AG04450 (cell line): ENCODE data around the gene NPIPA5. TPM values are rescaled to one million over a fixed set of nuclear protein-coding genes. Genes with fewer than 3 reads are reported as not detected.
"Not testable (repeated sequence)": the region's sequence is repeated elsewhere in the genome, so short reads cannot be mapped to it uniquely, and the experiment has no call there.

ENCODE experiments used
- CTCF ChIA-PET: fragments of 300-600, 350-600 bp; formaldehyde crosslinking; extraction: SDS; loops from one replicate; lab custom pipeline; 2022; ENCODE audit warnings: antibody characterized with exemption, inconsistent platforms; lab: Charles Lee
- POLR2A ChIA-PET: fragments of 350-600 bp; formaldehyde crosslinking; extraction: SDS; loops from one replicate; lab custom pipeline; 2021; ENCODE audit warnings: antibody characterized with exemption, inconsistent platforms; lab: Yijun Ruan, JAX
- DNase-seq: peaks from one replicate; pipeline ENCODE4 v3.0.0-alpha.2; 2011; ENCODE audit warnings: low read depth, low spot score
- H3K27ac ChIP-seq: one replicate; pipeline ENCODE4 v1.5.1; 2012; ENCODE audit warnings: low read depth, low read length, control low read depth
- H3K27me3 ChIP-seq: one replicate; pipeline ENCODE4 v1.6.0; 2012; ENCODE audit warnings: low read length; ENCODE audit not compliant: control insufficient read depth, insufficient read depth
- H3K4me3 ChIP-seq: 2 replicates; pipeline ENCODE4 v1.5.1; 2011; ENCODE audit warnings: mild to moderate bottlenecking, low read depth, low read length, control low read depth
- H3K9me3 ChIP-seq: 2 replicates; pipeline ENCODE4 v1.5.1; 2012; ENCODE audit warnings: low read length; ENCODE audit not compliant: control insufficient read depth, insufficient read depth
- CTCF ChIP-seq: IDR thresholded peaks from 2 replicates; pipeline ENCODE4 v1.5.1; 2011; ENCODE audit warnings: low read depth, low read length, control low read depth, inconsistent platforms
- polyA plus RNA-seq: library from polyadenylated mRNA; depleted of rRNA; stranded (reverse); fragments of >200 nt; gene quantifications from 2 replicates; pipeline ENCODE4 v1.2.3, GENCODE V29; 2011

Gene NPIPA5
- polyA plus RNA-seq, 1 experiment: 15.9 TPM

GRCh38 chr16:15403392-15403995 lies 25.4 kb upstream of the NPIPA5 start:
- Histone ChIP-seq H3K4me3 (no peak overlapping the region), H3K27ac (no peak overlapping the region), H3K27me3 (no peaks in the 10 kb centered on the region), H3K9me3 (no peaks in the 10 kb centered on the region)
- no peak for TF ChIP-seq CTCF
- no peak for DNase-seq
- ChIA-PET CTCF (interaction anchor here (0.7 kb wide), 1 partner anchor 238 kb away, joined by 4 read pairs; no protein-coding TSS in a partner anchor), POLR2A (no interaction called here)

DNA sequence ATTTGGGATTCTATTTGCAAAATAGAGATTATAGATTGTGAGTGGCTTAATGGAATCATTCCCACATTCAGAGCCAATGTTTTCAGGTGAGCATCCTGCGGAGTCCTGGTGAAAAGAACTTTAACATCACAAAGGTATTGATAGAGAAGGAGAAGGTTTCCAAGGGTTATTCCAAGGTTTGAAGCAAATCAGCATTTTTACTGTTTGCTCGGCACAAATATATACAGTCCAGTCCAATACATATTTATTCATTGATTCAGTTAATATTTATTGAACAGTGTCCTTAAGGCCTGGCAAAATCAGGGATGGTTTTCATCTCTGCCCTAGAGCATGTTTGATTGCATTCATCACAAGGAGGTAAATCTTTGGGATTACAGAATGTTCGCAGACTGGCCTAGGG lies 23.9 kb upstream of the NPIPA5 start:
- TF ChIP-seq CTCF: no peak
- Histone ChIP-seq H3K9me3 (no peaks in the 10 kb centered on the region), H3K27me3 (no peaks in the 10 kb centered on the region), H3K4me3 (no peak overlapping the region), H3K27ac (no peak overlapping the region)
- no peak for DNase-seq
- ChIA-PET POLR2A (no interaction called here), CTCF (no interaction called here)

DNA sequence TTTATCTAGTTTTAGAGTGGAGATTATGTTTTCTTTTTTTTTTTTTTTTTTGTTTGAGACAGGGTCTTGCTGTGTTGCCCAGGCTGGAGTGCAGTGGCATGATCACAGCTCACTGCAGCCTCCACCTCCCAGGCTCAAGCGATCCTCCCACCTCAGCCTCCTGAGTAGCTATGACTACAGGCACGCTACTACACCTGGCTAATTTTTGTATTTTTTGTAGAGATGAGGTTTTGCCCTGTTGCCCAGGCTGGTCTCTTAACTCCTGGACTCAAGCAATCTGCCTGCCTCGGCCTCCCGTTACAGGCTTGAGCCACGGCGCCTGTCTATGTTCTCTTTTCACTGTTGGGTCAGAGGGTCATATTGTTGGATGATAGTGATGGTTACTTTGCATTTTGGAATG lies 22.2 kb upstream of the NPIPA5 start:
- H3K27me3 ChIP-seq, H3K27ac ChIP-seq, H3K4me3 ChIP-seq, H3K9me3 ChIP-seq, POLR2A ChIA-PET, DNase-seq, CTCF ChIA-PET: not testable (repeated sequence)

GRCh38 chr16:15399317-15399716 lies 21.2 kb upstream of the NPIPA5 start:
- Histone ChIP-seq H3K27me3 (no peaks in the 10 kb centered on the region), H3K4me3 (no peak overlapping the region), H3K9me3 (no peaks in the 10 kb centered on the region), H3K27ac (no peak overlapping the region)
- no peak for DNase-seq
- ChIA-PET CTCF (no interaction called here), POLR2A (no interaction called here)
- TF ChIP-seq CTCF: no peak

DNA sequence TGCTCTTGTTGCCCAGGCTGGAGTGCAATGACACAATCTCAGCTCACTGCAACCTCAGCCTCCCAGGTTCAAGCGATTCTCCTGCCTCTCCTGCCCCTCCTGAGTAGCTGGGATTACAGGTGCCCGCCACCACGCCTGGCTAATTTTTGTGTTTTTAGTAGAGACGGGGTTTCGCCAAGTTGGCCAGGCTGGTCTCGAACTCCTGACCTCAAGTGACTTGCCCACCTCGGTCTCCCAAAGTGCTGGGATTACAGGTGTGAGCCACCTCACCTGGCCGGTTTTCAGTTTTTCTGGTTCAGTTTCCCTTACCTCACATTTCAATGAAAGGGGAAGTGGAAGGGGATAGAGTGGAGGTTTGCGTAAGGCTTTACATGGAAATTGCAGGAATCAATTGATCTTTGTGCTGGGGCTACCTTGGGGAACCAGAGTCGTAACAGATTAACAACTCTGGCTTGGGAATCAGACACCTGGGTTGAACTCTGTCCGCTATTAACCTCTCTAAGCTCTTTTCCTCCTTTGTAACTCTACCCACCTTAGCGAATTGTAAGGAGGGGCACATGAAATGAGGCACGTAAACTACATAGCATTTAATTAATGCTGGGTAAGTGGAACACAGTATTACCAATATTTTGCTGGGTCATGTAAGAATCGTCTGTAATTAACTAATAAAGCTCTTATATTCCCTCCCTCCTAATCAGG lies 20.7 kb upstream of the NPIPA5 start:
- Histone ChIP-seq H3K4me3 (no peak overlapping the region), H3K27me3 (no peaks in the 10 kb centered on the region), H3K27ac (no peak overlapping the region), H3K9me3 (no peaks in the 10 kb centered on the region)
- no peak for TF ChIP-seq CTCF
- ChIA-PET POLR2A (interaction anchor here (0.6 kb wide), 1 partner anchor 104 kb away, joined by 3 read pairs; no protein-coding TSS in a partner anchor), CTCF (no interaction called here)
- no peak for DNase-seq
